ENCODE data around the gene GID8. TPM values are rescaled to one million over a fixed set of nuclear protein-coding genes. Genes with fewer than 3 reads are reported as not detected.

Gene GID8
- total RNA-seq, 1 donor from 2014 or later = 9.2 TPM

- intact Hi-C loops (cut with DNase I) = no loop called here
- DNase-seq (ENCODE audit: low spot score in 2 of 2) = no peak
- peaks cover 8 to 15% of the 10 kb centered on the region in 2 donors for H3K4me1 ChIP-seq
- no peaks in the 10 kb centered on the region for H3K27me3 ChIP-seq
- TF ChIP-seq CTCF (IDR thresholded peaks at IDR 0.05) = no peak
- H3K9me3 ChIP-seq = no peaks in the 10 kb centered on the region
- no peak overlapping the region for H3K27ac ChIP-seq
- no peak overlapping the region for H3K4me3 ChIP-seq
- peaks cover 0 to under 1% of the 10 kb centered on the region in 2 donors for H3K36me3 ChIP-seq
Observed at GRCh38 chr20:62955519-62956386, 17.8 kb downstream of the GID8 start.

GRCh38 chr20:62956387-62957135 is 18.6 kb downstream of the GID8 start:
- no peak for TF ChIP-seq CTCF (IDR thresholded peaks at IDR 0.05)
- Histone ChIP-seq H3K27ac (no peak overlapping the region), H3K4me1 (peaks cover 8 to 15% of the 10 kb centered on the region in 2 donors), H3K36me3 (no peaks in the 10 kb centered on the region), H3K9me3 (no peaks in the 10 kb centered on the region), H3K27me3 (no peaks in the 10 kb centered on the region), H3K4me3 (no peak overlapping the region)
- intact Hi-C loops (cut with DNase I) = no loop called here
- DNase-seq (ENCODE audit: low spot score in 2 of 2) = no peak

- H3K4me1 ChIP-seq = peaks cover 8 to 15% of the 10 kb centered on the region in 2 donors
- intact Hi-C loops (cut with DNase I) = no loop called here
- no peak overlapping the region for H3K4me3 ChIP-seq
- no peak for TF ChIP-seq CTCF (IDR thresholded peaks at IDR 0.05)
- no peaks in the 10 kb centered on the region for H3K9me3 ChIP-seq
- H3K36me3 ChIP-seq = no peaks in the 10 kb centered on the region
- DNase-seq (ENCODE audit: low spot score in 2 of 2) = no peak
- H3K27me3 ChIP-seq = no peaks in the 10 kb centered on the region
- no peak overlapping the region for H3K27ac ChIP-seq
Observed at GRCh38 chr20:62957136-62958117, 19.5 kb downstream of the GID8 start.

GRCh38 chr20:62958388-62959100 is 20.6 kb downstream of the GID8 start:
- Histone ChIP-seq H3K27me3 (no peaks in the 10 kb centered on the region), H3K4me3 (no peak overlapping the region), H3K36me3 (peaks cover 0 to 6% of the 10 kb centered on the region in 2 donors), H3K9me3 (no peaks in the 10 kb centered on the region), H3K27ac (no peak overlapping the region), H3K4me1 (peaks cover 1 to 5% of the 10 kb centered on the region in 2 donors)
- intact Hi-C loops (cut with DNase I) = no loop called here
- no peak for TF ChIP-seq CTCF (IDR thresholded peaks at IDR 0.05)
- no peak for DNase-seq (ENCODE audit: low spot score in 2 of 2)

Measured in ascending aorta (tissue), 2 donors.